Ishikawa (cell line): ENCODE data around the gene GFRA1.

Experiments used
- CEBPB ChIP-seq: IDR thresholded peaks from 2 replicates; pipeline ENCODE4 v1.6.1; 2012
- CREB1 ChIP-seq: IDR thresholded peaks from 2 replicates; pipeline ENCODE4 v1.6.1; 2012; ENCODE audit warnings: low read depth
- EGR1 ChIP-seq: IDR thresholded peaks from 2 replicates; pipeline ENCODE4 v1.6.1; 2012
- EP300 ChIP-seq: IDR thresholded peaks from 2 replicates; pipeline ENCODE4 v1.6.1; 2012; ENCODE audit warnings: borderline replicate concordance
- FOXM1 ChIP-seq: IDR thresholded peaks from 2 replicates; pipeline ENCODE4 v1.6.1; 2012; ENCODE audit warnings: low read depth, borderline replicate concordance
- MAX ChIP-seq: IDR thresholded peaks from 2 replicates; pipeline ENCODE4 v1.6.1; 2012
- NFIC ChIP-seq: IDR thresholded peaks from 2 replicates; pipeline ENCODE4 v1.6.1; 2012
- RAD21 ChIP-seq: IDR thresholded peaks from 2 replicates; pipeline ENCODE4 v1.6.1; 2012; ENCODE audit warnings: low read depth
- REST ChIP-seq: IDR thresholded peaks from 2 replicates; pipeline ENCODE4 v1.6.1; 2012; ENCODE audit warnings: low read depth, mild to moderate bottlenecking
- TAF1 ChIP-seq: IDR thresholded peaks from 2 replicates; pipeline ENCODE4 v1.6.1; 2012; ENCODE audit warnings: low read depth, mild to moderate bottlenecking
- TCF12 ChIP-seq: IDR thresholded peaks from 2 replicates; pipeline ENCODE4 v1.6.1; 2012; ENCODE audit warnings: low read depth
- TEAD4 ChIP-seq: IDR thresholded peaks from 2 replicates; pipeline ENCODE4 v1.6.1; 2012
- YY1 ChIP-seq: IDR thresholded peaks from 2 replicates; pipeline ENCODE4 v1.6.1; 2012; ENCODE audit warnings: low read depth
- ZBTB7A ChIP-seq: IDR thresholded peaks from 2 replicates; pipeline ENCODE4 v1.6.1; 2012; ENCODE audit warnings: low read depth
- TF ChIP-seq, protein P1 (sequence below): IDR thresholded peaks from 2 replicates; pipeline ENCODE4 v1.6.1; 2012

GFRA1 gene

DNA sequence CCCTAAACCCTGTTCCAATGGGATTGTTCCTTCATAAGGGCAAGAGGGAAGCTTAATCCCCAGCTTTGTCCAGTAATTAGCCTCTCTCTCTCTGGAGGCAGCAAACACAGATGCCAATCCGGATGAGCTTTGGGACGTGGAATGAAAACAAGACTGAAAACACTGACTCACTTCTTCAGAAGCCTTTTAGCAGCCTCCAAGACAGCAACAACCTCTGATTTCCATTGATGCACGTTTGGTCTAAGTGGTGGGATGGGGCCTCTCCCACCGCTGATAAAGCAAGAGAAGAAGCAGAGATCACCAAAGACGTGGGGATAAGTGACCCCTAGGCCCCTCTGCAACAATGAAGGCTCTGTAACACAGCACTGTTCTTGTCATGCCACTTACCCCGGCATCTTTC is 5.8 kb upstream of the GFRA1 start:
- no peak for TF ChIP-seq YY1
- TF ChIP-seq TCF12, result no peak
- TF ChIP-seq ZBTB7A, result no peak
- TF ChIP-seq TAF1, result no peak
- no peak for TF ChIP-seq FOXM1
- TF ChIP-seq RAD21, result no peak
- TF ChIP-seq NFIC, result no peak
- TF ChIP-seq, protein P1, sequence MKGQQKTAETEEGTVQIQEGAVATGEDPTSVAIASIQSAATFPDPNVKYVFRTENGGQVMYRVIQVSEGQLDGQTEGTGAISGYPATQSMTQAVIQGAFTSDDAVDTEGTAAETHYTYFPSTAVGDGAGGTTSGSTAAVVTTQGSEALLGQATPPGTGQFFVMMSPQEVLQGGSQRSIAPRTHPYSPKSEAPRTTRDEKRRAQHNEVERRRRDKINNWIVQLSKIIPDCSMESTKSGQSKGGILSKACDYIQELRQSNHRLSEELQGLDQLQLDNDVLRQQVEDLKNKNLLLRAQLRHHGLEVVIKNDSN, result no peak
- no peak for TF ChIP-seq MAX
- TF ChIP-seq TEAD4, result no peak
- no peak for TF ChIP-seq EGR1
- TF ChIP-seq EP300, result no peak
- TF ChIP-seq CEBPB, result no peak

GRCh38 chr10:116276981-116277380 is 4.0 kb upstream of the GFRA1 start:
- TF ChIP-seq REST, result no peak
- TF ChIP-seq CEBPB, result no peak
- no peak for TF ChIP-seq CREB1
- TF ChIP-seq ZBTB7A, result no peak
- TF ChIP-seq RAD21, result no peak

DNA sequence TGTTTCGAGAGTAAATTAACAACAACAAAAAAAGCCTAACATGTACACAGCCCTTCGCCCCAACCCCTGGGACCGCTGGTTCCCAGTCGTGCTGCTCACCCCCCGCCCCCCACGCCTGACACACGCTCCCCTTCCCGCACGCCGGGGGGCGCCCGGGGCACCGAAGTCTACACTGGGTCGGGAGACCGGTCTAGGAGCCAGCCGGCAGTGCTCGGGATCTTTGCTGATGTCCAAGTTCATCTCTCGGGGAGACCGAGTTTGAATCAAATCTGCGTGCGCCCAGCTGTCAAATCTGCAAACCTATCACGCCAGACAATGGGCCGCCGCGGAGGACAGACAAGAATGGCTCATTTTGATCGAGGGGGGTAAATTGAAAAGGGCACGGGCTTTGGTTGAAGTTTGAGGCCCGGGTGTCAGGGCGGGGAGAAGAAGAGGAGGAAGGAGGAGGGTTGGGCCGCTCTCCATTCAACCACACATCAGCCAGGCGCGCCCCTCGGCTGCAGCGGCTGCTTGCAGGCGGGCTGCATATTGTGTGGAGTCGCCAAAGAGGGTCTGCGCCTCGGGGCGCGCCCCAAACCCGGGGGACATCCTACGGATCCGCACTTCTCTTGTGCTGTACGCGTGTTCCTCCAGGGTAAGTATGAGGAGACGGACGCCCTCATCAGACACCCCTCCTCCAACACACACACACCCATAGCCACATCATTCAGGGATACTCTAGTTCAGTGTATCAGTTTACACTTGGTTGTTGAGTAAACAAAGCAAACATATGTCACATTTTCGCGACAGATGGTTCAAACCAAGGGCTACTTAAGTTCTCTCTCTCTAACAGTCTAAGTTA is 1.3 kb upstream of the GFRA1 start:
- TF ChIP-seq REST (no peak), EGR1 (no peak)

- TF ChIP-seq MAX, result no peak
- no peak for TF ChIP-seq TAF1
- TF ChIP-seq RAD21, result no peak
- TF ChIP-seq FOXM1, result no peak
- TF ChIP-seq, protein P1, result no peak
- no peak for TF ChIP-seq REST
These were observed 1.2 kb downstream of the GFRA1 start for GRCh38 chr10:116271593-116272439.
